Measurements from ENCODE around the gene PITPNM3.
"Not testable (repeated sequence)": the region's sequence is repeated elsewhere in the genome, so short reads cannot be mapped to it uniquely, and the experiment has no call there.

Gene PITPNM3

DNA sequence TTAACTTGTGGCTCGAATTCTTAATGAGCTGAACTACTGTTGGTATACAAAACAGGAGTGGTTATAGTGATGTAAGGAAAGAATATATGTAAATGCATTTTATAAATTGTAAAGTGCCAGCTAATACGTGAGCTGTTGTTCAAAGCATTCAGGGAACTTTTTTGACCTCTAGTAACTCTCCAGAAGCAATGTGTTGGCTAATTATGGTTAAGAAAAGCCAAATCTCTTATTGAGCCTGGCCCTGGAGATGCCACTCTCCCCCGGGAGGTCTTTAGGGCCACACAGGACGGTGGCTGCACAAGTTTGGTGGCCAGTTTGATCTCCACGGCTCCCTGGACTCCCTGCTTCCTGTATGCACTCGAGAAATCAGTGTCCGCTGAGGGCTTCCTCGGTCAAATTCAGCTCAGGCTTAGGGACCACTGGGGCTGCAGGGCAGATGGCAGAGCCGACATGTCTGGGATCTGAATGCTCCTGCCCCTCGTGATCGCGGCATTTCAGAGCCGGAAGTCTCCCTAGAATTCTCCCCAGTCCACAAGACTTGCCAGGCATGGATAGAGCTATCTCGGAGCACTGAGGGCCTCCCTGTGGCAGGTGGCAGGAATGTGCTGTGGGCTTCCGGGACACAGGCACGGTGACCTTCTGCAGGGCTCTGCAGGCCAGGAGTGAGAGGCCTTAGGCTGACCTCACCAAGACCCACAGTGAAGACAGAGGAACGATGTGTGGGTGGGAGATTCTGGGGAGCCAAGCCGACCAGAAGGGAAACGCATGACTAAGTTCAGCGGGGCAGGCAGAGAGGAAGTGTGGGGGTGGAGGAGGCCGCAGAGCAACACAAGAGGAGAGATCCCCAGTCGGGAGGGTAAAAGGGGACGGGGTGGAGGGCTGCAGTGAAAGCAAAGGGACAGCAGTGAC is 18.6 kb upstream of the PITPNM3 start:
- peak; percentile 31 for DNase-seq

- no peak for DNase-seq
Observed at GRCh38 chr17:6573982-6574686, 17.8 kb upstream of the PITPNM3 start.

DNA sequence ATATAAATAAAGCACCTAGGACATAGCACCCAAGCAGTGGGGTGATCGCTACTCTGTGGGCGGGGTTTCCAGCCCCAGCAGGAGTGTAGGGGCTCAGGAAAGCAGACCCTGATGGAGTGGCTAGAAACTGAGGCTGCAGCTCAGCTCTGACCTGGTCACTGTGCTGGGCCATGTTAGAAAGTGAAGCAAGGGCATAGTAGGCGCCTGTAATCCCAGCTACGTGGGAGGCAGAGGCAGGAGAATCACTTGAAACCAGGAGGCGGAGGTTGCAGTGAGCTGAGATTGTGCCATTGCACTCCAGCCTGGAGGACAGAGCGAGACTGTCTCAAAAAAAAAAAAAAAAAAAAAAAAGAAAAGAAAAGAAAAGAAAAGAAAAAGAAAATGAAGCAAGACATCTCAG is 17.1 kb upstream of the PITPNM3 start:
- not testable (repeated sequence) for DNase-seq

- DNase-seq: no peak
Observed at GRCh38 chr17:6572972-6573370, 16.6 kb upstream of the PITPNM3 start.

GRCh38 chr17:6571452-6571781 is 15.1 kb upstream of the PITPNM3 start:
- no peak for DNase-seq

GRCh38 chr17:6570731-6571451 is 14.5 kb upstream of the PITPNM3 start:
- no peak for DNase-seq

GRCh38 chr17:6569370-6570285 is 13.3 kb upstream of the PITPNM3 start:
- no peak for DNase-seq

DNA sequence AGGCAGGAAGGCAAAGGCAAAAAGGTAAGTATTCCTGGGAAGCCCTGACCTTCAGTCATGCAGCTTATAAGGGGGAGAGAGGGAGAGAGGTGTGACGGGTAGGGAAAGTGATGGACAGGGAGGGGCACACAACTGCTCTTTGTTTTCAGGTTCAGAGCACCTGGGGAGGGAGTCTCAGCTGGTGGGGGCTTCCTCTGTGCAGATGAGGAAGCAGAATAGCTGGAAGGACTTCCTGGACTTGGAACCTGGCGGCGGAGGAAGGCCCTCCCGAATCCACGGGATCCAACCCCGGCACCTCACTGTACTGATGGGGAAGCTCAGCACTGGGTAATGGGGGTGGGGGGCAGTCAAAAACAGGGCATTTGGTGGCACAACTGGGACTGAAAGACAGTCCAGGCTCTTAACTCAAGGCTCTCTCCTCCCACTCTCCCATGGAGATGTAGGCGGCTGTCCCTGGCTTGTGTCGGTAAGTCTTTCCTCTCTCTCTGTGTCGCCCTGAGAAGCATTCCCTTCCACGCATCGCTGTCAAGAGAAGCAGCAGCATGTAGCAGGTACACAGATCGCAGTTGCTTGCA is 11.9 kb upstream of the PITPNM3 start:
- no peak for DNase-seq

DNA sequence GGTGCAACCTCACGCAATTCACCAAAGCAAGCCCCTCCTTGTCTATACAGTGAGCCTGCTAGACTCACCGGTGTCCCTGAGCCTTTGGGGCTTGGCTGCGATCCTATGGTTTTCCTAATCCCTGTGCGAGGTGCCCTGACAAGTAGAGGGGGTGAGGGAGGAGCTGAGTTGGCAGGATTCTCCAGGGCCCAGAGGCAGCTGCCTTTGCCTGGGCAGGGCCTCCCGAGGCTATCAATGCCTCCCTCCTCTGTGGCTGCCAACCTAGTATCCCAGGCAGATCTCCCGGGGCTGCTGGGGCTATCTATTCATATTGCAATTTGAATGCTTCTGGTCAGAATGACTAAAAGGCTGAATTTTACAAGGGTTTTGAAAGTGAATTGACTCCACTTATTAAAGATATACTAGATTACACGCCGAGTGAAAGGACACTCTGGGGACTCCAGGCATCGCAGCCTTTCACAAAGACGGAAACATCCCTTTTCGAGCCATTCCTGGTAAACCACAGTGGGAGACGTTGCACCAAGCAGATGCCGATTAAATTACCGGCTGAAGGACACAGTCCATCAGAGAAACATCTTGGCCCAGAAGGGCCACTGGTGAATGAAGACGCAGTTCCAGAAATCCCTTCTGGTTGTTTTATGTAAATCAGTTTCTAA is 11.3 kb upstream of the PITPNM3 start:
- DNase-seq: no peak

DNA sequence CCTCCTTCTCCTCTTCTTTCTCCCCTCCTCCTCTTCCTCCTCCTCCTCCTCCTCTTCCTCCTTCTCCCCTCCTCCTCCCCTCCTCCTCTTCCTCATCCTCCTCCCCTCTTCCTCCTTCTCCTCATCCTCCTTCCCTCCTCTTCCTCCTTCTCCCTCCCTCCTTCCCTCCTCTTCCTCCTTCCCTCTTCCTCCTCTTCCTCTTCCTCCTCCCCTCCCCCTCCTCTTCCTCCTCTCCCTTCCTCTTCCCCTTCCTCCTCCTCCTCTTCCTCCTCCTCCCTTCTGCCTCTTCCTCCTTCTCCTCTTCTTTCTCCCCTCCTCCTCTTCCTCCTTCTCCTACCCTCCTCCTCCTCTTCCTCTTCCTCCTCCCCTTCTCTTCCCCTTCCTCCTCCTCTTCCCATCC is 5.1 kb upstream of the PITPNM3 start:
- no peak for DNase-seq

DNA sequence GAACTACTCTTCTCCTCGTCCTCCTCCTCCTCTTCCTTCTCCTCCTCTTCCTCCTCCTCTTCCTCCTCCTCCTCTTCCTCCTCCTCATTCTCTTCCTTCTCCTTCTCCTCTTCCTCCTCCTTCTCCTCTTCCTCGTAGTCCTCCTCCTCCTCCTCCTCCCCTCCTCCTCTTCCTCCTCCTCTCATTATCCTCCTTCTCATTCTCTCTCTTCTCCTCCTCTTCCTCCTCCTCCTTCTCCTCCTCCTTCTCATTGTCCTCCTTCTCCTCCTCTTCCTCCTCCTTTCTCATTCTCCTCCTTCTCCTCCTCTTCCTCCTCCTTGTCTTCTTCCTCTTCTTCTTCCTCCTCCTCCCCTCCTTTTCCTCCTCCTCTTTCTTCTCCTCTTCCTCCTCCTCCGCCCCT is 4.1 kb upstream of the PITPNM3 start:
- no peak for DNase-seq

GRCh38 chr17:6559753-6560215 is 3.4 kb upstream of the PITPNM3 start:
- DNase-seq: no peak

- DNase-seq: no peak
Observed at GRCh38 chr17:6558932-6559752, 2.8 kb upstream of the PITPNM3 start.

DNA sequence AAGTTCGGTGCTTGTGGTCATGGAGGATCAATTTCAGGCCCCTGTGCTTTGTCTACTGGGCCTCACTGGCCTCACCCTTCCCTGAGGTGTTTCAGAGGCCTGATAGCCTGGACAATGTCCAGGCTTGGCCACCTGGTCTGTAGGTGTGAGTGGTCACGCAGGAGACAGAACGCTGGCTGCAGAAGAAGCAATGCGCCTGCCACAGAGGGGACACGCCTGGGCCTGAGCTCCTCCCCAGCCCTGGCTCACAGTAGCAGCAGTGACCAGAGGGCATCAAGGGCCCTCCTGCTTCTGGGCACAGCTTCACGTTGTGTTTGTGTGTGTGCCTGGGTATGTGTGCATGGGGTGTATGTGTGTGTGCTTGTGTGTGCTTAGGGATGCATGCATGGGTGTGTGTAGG is 1.9 kb upstream of the PITPNM3 start:
- no peak for DNase-seq

DNA sequence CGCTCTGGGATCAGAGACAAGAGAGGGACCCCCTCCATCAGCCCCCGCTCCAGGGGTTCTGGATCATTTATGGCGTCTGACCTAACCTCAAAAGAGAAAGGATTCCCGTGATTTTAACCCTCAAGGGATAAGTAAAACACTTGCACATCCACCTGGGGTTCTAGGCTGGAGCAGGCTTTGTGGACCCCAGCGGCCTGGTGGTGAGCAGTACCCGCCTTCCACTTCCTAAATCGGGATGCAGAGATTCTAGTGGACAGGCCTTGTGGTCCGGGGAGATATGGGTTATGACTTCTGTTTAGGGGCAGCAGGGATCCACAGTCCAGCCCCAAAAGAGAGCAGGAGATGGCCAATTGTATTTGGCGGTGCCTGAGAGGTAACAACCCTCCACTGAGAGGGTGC is 684 bp upstream of the PITPNM3 start:
- DNase-seq: no peak

GRCh38 chr17:6555331-6556120 is 829 bp downstream of the PITPNM3 start:
- DNase-seq: no peak

- DNase-seq: no peak
Observed at GRCh38 chr17:6554871-6555330, 1.5 kb downstream of the PITPNM3 start.

GRCh38 chr17:6554342-6554741 is 2.0 kb downstream of the PITPNM3 start:
- DNase-seq: no peak

GRCh38 chr17:6551869-6552531 is 4.4 kb downstream of the PITPNM3 start:
- no peak for DNase-seq

All from CD4-positive, alpha-beta T cell treated with Interleukin-6 for 4 hours (primary cell).